ENCODE results near the gene PCGF1. TPM values are rescaled to one million over a fixed set of nuclear protein-coding genes. Genes with fewer than 3 reads are reported as not detected.

PCGF1 gene
- total RNA-seq, 1 donor from 2014 or later = 17.9 TPM

DNA sequence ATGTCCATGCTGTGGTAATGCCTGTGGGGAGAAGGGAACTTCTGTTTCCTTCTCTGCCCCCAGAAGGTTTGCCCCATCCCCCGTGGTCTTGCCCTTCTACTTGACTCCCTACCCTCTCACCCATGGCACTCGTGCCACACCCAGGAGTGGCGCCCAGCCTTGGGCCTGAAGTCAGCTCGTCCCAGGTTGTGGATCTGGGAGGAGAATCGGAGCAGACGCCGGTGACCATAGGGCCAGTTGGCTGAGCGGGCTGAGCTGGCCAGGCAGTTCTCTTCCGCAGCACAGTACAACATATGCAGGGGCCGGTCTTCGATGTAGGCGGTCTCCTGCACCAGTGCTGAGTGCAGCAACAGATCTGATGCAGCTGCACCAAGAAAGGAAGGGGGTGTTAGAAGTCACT, 26.9 kb upstream of the PCGF1 start:
- Histone ChIP-seq H3K36me3 (ENCODE audit: insufficient read depth, low read length) (peaks cover 11% of the 10 kb centered on the region), H4K20me1 (ENCODE audit: insufficient read depth, low read length) (peaks cover 19% of the 10 kb centered on the region), H3K27me3 (ENCODE audit: insufficient read depth, low read length) (no peaks in the 10 kb centered on the region), H3K4me1 (ENCODE audit: insufficient read depth, low read length) (peaks cover 8% of the 10 kb centered on the region), H3K9me3 (ENCODE audit: insufficient read depth, low read depth, low read length) (no peaks in the 10 kb centered on the region), H3K4me2 (ENCODE audit: low read length) (no peak overlapping the region), H3K27ac (ENCODE audit: low read depth, low read length) (no peak overlapping the region), H3K4me3 (ENCODE audit: insufficient read depth, low read depth, low read length) (no peak overlapping the region), H2AFZ (ENCODE audit: low read depth, low read length) (no peak overlapping the region), H3K79me2 (ENCODE audit: insufficient read depth, low read length) (peaks cover 15% of the 10 kb centered on the region), H3K9ac (ENCODE audit: low read length) (no peak overlapping the region)
- Mint-ChIP-seq H3K27ac (ENCODE audit: unreplicated experiment) (no peak overlapping the region), H3K27me3 (ENCODE audit: low read depth, unreplicated experiment) (peaks cover 3% of the 10 kb centered on the region), H3K9me3 (ENCODE audit: unreplicated experiment) (no peaks in the 10 kb centered on the region), H3K36me3 (ENCODE audit: low read depth, unreplicated experiment) (peaks cover 10% of the 10 kb centered on the region), H3K4me1 (ENCODE audit: low read depth, unreplicated experiment) (peaks cover 8% of the 10 kb centered on the region), H3K4me3 (ENCODE audit: unreplicated experiment) (no peak overlapping the region)
- DNase-seq (ENCODE audit: low read depth) = no peak
- TF ChIP-seq EZH2 (IDR thresholded peaks at IDR 0.05; ENCODE audit: insufficient read depth, low read length) = no peak
- TF ChIP-seq, protein P1, sequence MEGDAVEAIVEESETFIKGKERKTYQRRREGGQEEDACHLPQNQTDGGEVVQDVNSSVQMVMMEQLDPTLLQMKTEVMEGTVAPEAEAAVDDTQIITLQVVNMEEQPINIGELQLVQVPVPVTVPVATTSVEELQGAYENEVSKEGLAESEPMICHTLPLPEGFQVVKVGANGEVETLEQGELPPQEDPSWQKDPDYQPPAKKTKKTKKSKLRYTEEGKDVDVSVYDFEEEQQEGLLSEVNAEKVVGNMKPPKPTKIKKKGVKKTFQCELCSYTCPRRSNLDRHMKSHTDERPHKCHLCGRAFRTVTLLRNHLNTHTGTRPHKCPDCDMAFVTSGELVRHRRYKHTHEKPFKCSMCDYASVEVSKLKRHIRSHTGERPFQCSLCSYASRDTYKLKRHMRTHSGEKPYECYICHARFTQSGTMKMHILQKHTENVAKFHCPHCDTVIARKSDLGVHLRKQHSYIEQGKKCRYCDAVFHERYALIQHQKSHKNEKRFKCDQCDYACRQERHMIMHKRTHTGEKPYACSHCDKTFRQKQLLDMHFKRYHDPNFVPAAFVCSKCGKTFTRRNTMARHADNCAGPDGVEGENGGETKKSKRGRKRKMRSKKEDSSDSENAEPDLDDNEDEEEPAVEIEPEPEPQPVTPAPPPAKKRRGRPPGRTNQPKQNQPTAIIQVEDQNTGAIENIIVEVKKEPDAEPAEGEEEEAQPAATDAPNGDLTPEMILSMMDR (IDR thresholded peaks at IDR 0.05; ENCODE audit: insufficient read depth, low read depth, low read length) = no peak
- FAIRE-seq = no peak

DNA sequence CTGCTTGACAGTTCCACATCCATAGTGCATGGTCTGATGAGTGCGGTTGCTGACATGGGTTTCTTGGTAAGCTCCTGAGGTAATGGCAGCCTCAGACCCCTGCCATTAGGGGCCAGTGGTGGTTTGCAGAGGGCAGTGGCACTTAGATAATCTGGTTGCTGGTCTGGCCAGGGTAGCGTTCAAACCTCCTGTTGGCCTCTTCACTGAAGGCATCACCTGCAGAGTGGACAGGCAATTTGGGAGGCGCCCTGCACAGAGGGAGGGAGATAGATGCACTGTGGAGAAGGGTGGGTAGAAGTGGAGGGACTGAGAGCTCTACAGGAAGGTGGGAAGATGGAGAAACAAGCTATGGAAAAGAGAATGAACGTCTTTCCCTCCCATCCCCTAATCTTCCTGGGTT, 26.0 kb upstream of the PCGF1 start:
- peaks cover 10% of the 10 kb centered on the region for H3K36me3 Mint-ChIP-seq (ENCODE audit: low read depth, unreplicated experiment)
- H3K27ac Mint-ChIP-seq (ENCODE audit: unreplicated experiment) = no peak overlapping the region
- H3K27ac ChIP-seq (ENCODE audit: low read depth, low read length) = no peak overlapping the region
- peaks cover 24% of the 10 kb centered on the region for H4K20me1 ChIP-seq (ENCODE audit: insufficient read depth, low read length)
- H3K36me3 ChIP-seq (ENCODE audit: insufficient read depth, low read length) = peaks cover 11% of the 10 kb centered on the region
- TF ChIP-seq EZH2 (IDR thresholded peaks at IDR 0.05; ENCODE audit: insufficient read depth, low read length) = no peak
- no peaks in the 10 kb centered on the region for H3K9me3 Mint-ChIP-seq (ENCODE audit: unreplicated experiment)
- H3K27me3 Mint-ChIP-seq (ENCODE audit: low read depth, unreplicated experiment) = no peaks in the 10 kb centered on the region
- H3K4me2 ChIP-seq (ENCODE audit: low read length) = no peak overlapping the region
- no peak for FAIRE-seq
- no peak overlapping the region for H2AFZ ChIP-seq (ENCODE audit: low read depth, low read length)
- peaks cover 8% of the 10 kb centered on the region for H3K4me1 Mint-ChIP-seq (ENCODE audit: low read depth, unreplicated experiment)
- no peaks in the 10 kb centered on the region for H3K9me3 ChIP-seq (ENCODE audit: insufficient read depth, low read depth, low read length)
- no peaks in the 10 kb centered on the region for H3K27me3 ChIP-seq (ENCODE audit: insufficient read depth, low read length)
- DNase-seq (ENCODE audit: low read depth) = no peak
- peaks cover 13% of the 10 kb centered on the region for H3K4me1 ChIP-seq (ENCODE audit: insufficient read depth, low read length)
- H3K4me3 Mint-ChIP-seq (ENCODE audit: unreplicated experiment) = peak overlapping the region; percentile 1
- H3K79me2 ChIP-seq (ENCODE audit: insufficient read depth, low read length) = peaks cover 25% of the 10 kb centered on the region
- no peak overlapping the region for H3K4me3 ChIP-seq (ENCODE audit: insufficient read depth, low read depth, low read length)
- no peak overlapping the region for H3K9ac ChIP-seq (ENCODE audit: low read length)

DNA sequence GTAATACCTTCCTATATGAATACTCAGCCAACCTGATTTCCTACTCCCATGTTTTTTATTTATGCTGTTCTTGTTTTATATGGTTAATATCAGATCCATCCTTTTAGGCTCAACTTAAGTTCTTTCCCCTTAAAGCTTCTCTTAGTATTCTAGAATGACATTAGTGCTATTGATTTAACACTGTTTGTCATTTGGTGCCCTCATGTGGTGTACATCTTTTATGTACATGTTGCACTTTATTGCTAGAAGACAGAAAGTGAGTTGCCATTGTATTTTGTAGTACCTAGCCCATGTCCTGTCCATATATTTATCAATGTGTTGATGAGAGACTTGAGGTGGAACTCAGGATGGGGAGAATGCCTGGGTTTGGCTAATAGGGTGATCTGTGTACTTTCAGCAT, 24.7 kb upstream of the PCGF1 start:
- Mint-ChIP-seq H3K4me1 (ENCODE audit: low read depth, unreplicated experiment) (peaks cover 13% of the 10 kb centered on the region), H3K27ac (ENCODE audit: unreplicated experiment) (no peak overlapping the region), H3K36me3 (ENCODE audit: low read depth, unreplicated experiment) (peaks cover 10% of the 10 kb centered on the region), H3K4me3 (ENCODE audit: unreplicated experiment) (no peak overlapping the region), H3K27me3 (ENCODE audit: low read depth, unreplicated experiment) (no peaks in the 10 kb centered on the region), H3K9me3 (ENCODE audit: unreplicated experiment) (no peaks in the 10 kb centered on the region)
- H3K27ac ChIP-seq (ENCODE audit: low read depth, low read length) = no peak overlapping the region
- no peak overlapping the region for H3K4me3 ChIP-seq (ENCODE audit: insufficient read depth, low read depth, low read length)
- peaks cover 36% of the 10 kb centered on the region for H4K20me1 ChIP-seq (ENCODE audit: insufficient read depth, low read length)
- H3K27me3 ChIP-seq (ENCODE audit: insufficient read depth, low read length) = no peaks in the 10 kb centered on the region
- H3K9me3 ChIP-seq (ENCODE audit: insufficient read depth, low read depth, low read length) = no peaks in the 10 kb centered on the region
- no peak overlapping the region for H3K9ac ChIP-seq (ENCODE audit: low read length)
- H3K4me2 ChIP-seq (ENCODE audit: low read length) = no peak overlapping the region
- FAIRE-seq (no peak), DNase-seq (ENCODE audit: low read depth) (no peak)
- TF ChIP-seq EZH2 (IDR thresholded peaks at IDR 0.05; ENCODE audit: insufficient read depth, low read length) = no peak
- TF ChIP-seq, protein P1 (IDR thresholded peaks at IDR 0.05; ENCODE audit: insufficient read depth, low read depth, low read length) = peak; percentile 7
- H2AFZ ChIP-seq (ENCODE audit: low read depth, low read length) = no peak overlapping the region
- H3K79me2 ChIP-seq (ENCODE audit: insufficient read depth, low read length) = peaks cover 37% of the 10 kb centered on the region
- peaks cover 20% of the 10 kb centered on the region for H3K36me3 ChIP-seq (ENCODE audit: insufficient read depth, low read length)
- H3K4me1 ChIP-seq (ENCODE audit: insufficient read depth, low read length) = peaks cover 19% of the 10 kb centered on the region
